ENCODE measurements around the gene BOD1L1.
A peak's percentile ranks its signal among the peaks of the same experiment; 100 is the strongest.

The BOD1L1 gene

DNA sequence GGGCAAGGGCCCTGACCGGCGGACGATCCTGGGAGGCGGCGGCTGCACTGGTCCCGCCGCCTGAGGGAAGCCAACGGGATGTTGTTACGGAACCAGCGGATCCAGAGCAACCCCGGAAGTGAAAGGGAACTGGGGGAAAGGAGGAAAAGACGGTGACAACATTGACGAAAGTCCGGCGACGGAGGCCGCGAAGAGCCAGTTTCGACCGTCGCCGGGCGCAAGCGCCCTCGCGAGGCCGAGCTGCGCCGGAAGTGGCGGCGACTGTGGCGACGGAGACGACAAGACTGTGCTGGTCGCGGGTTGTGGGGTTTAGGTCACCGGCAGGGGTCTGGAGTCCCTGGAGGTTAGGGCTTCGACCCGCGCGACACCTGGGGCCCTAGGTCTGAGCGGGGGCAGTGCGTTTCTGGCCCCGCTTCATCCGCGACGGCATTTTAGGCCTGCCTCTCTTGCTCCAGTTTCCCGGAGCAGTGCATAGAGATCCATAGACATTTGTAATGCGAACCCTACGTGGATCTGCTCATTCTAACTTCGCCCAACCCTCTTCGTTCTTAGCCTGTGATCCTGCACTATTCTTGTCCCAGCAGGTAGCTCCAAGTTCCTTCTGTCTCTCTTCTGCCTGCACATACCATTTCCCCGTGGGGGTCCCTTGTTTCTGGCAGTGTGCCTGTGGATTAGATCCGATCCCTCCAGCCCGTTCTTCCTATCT lies at the start of gene BOD1L1:
BOD1L1 (minus strand) TSS at position 120 of the 706 bp plus-strand sequence. CDS start 138 bp downstream, outside the sequence.
- peak; percentile 39 to 63 for DNase-seq

DNA sequence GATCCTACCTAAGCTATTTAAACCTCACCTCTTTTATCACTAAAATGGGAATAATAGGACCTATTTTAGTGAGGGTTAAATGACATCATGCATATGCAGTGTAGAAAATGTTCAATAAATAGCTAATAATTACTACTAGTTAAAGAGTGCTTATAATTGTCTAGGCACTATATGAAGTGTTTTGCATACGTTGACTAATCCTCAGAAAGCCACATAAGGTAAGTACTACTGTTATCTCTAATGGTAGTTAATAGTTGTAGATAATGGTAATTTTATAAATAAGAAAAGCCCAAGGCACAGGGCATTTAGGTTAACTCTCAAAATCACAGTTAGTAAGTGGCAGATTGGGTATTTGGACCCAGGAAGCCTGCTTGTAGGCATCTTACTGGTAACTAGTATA lies 47.4 kb upstream of the BOD1L1 start:
- DNase-seq: no peak

DNA sequence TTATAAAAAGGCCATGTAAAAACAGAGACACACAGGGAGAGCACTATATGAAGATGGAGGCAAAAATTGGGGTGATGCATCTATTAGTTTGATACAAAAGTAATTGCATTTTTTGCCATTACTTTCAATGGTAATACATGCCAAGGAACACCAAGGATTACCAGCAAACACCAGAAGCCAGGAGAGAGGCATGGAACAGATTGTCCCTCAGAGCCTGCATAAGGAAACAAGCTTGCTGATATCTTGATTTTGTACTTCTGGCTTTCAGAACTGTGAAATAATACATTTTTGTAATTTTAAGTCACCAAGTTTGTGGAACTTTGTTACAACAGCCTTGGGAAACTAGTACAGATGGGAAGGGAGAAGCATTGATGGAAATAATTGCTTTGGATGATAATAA lies 45.6 kb upstream of the BOD1L1 start:
- DNase-seq: no peak

DNA sequence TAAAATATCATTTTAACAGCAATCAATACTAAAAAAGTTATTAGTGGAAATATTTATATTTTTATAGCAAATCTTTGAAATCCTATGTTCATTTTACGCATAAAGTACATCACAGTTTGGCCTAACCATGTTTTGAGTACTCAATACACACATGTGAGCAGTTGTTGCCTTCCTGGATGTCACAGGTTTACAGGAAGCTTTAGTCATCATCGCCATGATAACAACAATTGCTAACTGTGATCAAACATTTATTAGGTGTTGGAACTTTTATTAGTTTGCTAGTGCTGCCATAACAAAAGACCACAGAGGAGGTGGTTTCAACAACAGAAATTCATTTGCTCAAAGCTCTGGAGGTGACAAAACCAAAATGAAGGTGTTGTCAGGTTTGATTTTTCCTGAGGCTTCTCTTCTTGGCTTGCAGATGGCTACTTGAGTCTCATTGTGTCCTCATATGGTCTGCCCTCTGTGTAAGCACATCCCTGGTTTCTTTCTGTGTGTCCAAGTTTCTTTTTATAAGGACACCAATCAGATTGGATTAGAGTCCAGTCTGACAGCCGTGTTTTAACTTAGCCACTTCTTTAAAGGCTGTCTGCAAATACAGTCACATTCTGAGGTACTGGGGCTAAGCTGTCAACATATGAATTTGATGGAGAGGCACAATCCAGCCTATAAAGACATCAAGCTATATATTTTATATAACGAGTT lies 43.1 kb upstream of the BOD1L1 start:
- no peak for DNase-seq

DNA sequence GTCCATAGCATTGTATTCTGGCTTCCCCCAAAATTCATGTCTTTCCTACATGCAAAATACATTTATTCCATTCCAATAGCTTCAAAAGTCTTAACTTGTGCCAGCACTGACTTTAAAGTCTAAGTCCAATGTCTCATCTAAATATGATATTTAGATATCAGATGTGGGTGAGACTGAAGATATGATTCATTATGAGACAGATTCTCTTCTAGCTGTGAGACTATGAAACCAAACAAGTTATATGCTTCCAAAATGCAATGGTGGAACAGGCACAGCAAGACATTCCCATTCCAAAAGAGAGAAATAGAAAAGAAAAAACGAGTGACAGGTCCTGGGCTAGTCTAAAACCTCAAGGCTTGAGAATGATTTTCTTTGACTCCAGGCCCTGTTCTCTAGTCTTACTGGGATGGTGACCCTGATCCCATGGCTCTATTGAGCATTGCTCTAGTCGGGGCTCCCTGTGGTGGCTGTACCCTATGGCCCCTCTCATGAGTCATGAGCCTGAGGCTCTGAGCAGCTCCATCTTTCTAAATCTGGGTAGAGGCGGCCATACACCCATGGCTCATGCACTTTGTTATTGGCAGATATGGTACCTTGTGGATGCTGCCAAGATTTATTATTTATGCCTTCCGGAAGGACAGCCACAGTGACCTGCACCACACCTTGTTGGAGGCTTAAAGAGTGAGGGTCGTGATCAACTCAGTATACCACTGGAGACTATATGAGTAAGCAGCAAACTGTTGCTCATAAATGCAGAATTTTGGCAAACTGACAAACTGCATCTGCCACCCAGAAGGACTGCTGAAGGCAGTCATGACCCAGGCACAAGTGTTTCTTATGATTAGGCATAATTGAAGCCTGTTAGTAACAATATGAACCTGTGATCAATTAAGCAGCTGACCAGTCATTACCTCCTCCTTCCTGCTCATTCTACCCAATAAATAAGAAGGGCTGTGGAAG lies 38.5 kb upstream of the BOD1L1 start:
- no peak for DNase-seq

DNA sequence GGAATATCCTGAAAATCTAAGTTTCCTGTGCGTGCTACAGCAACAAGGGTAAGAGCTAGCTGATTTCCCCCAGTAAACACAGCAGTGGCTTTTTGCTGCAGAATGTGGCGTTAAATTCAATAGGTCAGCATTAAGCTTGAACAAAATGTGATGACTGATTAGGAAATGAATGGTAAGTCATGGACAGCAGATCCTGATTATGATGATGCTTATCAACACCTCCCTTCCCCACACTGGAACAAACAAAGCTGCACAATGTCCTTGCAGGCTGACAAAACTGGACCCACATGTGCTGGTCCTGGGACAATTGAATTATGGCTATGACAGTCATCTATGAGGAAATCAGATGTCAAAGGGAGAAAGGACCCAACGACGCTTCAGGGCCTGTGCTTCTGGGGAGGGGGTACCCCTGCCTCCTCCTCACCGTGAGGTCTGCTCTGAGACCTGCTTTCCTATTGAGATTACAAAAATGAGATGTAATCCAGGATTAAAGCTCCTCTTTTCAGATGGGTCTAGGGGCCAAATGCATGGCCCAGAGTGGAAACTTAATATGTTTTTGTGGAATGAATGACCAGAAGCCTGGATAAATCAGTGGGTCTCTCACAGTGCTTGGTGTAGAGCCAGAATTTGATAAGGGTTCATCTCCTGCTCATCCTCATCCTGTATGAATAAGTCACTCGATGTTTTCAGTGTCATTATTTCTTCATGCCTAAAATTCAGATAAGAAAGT lies 32.0 kb upstream of the BOD1L1 start:
- DNase-seq: no peak

DNA sequence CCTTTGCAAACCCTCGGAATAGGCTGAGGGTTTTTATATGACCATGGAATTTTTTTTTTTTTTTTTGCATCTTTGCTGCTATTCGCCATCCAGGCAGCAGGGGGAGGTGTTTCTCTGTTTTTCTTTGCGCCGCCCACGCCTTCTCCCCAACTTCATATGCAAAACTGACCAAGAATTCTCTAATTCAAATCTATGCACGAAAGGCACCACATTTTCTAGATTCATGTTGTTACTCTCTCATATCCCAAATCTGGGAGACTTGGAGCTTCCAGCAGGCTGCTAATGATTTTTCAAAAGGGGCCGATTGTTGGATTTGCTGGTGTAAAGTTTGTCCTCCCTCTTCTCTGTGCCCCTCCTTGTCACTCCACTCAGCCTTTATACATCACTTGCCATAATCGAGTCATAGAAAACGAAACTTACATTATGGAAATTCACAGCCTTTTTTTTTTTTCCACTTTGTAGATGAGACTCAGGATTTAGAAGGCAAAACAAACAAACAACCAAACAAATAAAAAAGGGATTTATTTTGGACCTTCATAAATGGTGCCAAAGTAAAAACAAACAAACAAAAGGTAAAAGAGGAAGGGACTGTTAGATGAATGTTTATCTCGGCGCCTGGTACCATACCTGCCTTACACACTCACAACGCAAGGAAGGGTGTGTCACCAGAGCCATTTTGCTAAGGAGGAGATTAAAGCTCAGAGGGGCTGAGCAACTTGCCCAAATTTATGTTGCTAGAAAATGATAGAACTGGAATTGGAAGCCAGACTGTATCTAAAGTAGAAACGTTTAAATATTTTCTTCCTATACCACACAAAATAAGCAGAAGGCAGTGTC lies 29.3 kb upstream of the BOD1L1 start:
- DNase-seq: no peak

DNA sequence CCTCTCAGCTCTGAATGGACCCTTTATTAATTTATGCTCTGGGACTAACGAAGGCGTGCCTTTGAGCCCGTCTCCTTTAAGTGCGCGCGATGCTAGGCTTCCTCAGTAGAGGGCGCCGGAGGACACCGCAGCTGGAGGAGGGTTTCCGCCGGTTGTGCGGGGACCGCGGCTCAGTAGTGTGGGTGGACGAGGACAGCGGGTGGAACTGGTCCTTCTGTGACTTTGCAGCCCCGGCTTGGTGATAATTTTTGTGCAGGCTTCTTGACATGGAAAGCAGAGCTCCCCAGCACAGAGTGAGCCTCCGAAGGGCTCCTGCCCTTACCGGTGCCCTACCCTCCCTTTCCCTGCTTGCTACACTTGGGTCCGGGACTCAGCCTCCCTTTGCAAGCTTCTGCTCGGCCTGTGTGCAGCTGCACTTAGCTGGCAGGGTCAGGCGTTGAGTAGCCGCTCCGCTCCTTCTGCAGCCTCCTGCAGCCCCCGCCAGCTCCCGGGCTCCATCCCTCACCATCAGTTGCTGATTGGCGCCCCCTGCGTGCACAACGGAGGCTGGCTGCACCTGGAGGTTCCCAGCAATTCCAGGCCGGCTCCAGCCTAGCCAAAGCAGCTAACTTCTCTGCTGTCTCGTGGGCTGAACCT lies 26.8 kb upstream of the BOD1L1 start:
- DNase-seq: peak in 1 of 2 experiments; percentile 42

DNA sequence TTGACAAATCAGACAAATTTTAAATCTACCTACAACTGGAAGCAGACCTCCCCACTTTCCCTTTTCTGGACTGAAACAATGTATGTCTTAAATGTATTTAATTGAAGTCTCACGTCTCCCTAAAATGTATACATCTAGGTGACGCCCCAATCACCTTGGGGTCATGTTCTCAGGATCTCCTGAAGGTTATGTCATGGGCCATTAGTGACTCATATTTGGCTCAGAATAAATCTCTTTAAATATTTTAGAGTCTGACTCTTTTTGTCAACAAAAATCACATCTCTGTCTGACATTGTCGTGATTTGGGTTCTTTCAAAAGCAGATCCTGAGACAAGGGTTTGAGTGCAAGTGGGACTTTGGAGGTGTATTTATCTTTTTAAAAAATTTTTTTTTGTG lies 26.2 kb upstream of the BOD1L1 start:
- DNase-seq: no peak

DNA sequence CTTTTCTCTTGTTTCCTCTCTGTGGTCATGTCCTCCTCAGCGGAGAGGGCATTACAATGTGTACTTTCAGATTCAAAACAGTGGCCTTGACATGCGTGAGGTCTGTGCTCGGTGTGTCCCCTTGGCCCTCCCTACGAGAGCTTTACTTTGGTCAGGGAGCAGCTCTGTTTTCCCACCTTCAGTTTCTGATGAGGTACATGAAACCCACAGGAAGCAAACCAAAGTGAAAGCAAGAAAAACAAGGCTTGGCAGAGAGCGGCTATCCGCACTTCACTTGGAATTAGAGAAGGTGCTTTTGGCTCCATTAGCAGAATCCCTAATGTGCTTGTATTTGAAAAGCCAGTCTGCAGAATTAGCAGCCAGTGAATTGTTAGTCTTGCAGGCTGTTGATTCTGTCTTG lies 19.5 kb upstream of the BOD1L1 start:
- no peak for DNase-seq

DNA sequence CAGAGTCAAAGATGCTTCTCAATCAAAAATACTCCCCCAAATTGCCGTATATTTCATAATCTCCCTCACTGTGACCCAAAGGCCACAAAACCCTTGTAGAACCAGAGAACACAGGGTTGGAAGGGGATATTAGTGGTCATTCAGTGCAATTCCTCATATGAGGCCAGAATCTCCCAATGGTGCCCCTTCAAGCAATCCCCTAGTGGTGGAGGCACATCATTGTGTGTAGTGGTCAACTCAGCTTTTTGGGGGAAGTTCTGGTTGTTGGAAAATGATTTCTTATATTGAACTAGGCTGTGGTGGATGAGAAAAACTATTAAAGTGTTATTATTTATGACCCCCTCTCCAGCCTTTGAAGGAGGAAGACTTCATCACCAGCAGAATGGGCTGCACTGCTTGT lies 17.6 kb upstream of the BOD1L1 start:
- DNase-seq: no peak

DNA sequence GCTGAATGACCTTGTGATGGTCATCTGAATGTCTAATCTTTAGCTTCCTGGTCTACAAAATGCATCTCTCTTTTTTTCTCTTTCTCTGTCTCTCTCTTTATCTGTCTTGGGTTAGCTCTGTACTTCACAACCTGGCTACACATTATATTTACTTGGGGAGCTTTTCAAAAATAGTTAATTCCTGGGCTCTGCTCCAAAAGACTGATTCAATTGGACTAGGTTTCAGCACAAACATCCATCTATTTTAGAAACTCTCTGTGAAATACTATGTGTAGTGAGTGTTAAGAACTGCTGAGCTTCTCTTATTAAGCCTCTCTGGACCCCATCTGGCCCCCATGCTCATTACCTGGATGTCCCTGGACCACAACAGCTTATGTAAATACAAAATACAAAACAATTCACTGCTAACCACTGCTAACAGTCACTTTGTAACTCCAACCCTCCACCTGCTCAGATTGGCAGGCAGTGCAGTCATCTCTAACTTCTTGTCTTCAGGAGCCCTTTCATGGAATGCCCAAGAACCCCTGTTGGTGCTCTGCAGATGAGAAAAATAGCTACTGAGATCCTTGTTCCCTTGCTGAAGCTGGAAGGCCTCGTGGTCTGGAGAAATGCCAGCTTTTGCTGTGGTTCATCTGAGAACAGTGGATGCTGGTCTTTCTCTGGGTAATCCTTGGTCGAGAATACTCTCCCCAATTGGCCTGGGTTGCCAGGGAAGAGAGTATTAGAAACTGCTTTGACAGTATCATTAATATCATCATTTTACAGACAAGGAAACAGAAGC lies 14.8 kb upstream of the BOD1L1 start:
- DNase-seq: no peak

DNA sequence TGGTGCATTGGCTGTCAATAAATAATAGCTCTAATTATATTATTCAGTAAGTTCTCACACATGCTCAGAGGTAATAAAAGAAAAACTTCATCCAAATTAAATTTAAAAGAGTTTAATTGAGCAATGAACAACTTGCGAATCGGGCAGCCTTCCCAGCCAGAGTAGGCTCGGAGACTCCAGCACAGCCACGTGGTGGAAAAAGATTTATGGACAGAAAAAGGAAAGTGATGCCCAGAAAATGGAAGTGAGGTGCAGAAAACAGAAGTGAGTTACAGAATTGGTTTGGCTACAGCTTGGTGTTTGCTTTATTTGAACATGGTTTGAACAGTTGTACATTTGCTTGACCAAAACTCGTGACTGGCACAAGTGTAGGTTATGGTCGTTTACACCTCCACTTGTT lies 13.6 kb upstream of the BOD1L1 start:
- DNase-seq: no peak

DNA sequence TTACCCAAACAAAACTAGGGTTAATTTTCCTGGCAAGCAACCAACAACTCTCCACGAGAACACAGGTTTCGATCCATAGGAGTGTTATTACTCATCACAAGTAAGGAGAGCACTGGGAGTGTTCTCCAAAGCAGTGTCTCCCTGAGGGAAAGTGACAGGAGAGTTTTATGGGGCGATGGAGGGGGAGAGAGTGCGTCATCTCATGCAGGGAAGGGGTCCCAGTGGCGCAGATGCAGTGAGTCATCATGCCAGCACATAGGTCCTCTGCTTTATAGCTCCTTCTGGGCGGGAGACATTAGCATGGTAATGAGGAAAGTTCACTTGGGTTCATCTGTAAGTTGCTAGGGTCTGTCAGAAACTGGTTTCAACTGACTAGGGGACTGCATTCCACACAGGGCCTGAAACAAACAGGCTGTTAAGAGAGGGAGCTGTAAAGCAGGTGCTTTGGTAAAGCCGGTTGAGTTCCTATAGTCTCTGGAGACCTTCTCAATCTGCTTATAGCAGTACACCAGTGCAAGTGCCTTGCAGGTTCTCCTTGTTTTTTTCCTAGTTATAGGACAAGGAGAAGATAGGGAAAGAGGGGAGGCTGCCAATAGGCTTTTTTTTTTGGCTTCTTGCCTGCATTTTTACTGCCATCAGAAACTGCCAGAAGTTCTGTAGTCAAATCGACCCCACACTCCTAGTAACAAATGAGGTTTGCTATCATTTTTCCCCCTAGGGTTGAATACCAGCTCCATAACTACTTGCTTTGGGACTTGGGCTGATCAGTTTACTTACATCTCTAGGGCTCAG lies 12.8 kb upstream of the BOD1L1 start:
- peak in 1 of 2 experiments; percentile 13 for DNase-seq

DNA sequence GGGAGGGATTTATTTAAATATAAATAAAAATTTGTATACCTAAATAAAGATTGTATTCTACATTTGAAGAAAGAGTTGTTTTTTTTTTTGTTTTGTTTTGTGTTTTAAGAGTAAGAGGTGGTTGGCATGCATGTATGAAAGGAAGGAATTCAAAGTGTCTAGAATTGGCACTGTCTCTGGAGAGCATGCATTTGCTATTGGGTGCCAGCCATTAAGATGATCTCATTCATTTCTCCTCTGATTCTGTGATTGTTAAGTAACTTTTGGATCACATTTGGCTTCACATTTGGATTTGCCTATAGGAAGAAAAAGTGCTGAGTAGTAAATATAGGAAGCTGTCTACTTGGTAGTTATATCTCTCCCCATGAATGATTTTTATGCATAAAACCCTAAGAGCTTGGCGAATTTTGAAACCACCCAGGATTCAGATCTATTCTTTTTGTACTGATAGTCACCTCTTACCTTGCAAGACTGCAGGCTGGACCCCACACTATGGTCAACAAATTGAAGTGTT lies 7.8 kb upstream of the BOD1L1 start:
- no peak for DNase-seq

DNA sequence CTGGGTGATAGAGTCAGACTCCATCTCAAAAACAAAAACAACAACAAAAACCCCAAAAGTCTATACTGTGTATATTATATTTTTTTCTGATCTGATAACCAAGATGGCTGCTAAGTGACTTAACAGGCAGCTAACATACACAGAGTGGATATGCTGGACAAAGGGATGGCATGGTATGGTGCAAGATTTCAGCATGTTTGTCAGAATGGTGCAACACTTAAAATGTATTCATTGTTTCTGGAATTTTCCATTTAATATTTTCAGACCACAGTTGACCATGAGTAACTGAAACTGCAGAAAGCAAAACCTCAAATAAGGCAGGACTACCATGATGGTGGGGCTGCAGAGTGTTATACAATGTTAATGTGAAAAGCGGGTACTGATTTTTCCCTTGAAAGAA lies 6.1 kb upstream of the BOD1L1 start:
- DNase-seq: no peak

DNA sequence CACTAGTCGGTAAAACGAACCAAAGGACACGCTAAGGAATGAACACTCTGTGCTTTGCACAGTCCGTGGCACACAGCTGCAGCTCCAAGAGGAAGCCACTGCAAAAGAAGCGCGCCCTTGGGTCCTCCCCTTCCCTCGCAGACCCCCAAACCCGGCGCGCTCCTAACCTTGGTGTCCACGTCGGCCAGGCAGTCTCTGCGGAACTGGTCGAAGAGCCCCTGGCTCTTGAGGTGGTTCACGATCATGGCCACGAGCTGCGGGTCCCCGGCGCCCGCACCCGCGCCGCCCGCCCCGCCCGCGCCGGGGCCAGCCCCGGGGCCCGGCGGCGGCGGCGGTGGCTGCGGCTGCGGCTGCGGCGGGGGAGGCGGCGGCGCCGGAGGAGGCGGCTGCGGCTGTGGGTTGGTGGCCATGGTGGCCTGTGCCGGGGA lies 333 bp downstream of the BOD1L1 start:
- peak in 1 of 2 experiments; percentile 0 for DNase-seq

DNA sequence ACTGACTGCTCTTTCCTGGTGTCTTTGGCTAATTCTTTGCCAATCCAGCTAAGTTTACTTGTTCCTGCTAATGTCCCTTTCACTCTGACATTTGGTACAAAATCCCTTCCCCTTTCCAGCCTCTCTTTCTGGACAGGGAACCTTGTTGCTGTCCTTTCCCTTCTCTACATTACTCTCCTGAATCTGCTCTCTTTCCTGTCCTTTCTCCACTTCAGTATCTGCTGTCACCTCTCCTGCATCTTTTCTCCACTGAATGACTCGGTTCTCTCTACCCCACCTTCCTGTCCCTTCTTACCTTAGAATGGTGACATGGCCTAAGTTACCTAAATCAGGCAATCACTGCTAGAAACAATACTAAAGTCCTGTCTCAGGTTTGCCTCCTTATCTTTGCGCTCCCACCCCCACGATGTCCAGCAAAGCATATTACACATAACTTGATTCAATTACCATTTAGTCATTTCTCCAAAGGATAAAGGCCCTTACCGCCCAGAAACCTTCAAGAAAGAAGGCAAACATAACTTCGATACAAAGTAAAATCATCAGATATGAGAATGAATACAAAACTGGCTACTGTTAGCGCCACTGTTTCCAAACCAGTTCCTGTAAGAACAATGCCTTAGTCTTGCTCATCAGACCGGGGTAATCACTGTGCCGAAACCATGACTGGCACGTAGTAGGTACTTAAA lies 890 bp downstream of the BOD1L1 start:
- no peak for DNase-seq

Measured in SHP77 (cell line).